ENCODE results near the gene TMEM88.

Gene TMEM88

DNA sequence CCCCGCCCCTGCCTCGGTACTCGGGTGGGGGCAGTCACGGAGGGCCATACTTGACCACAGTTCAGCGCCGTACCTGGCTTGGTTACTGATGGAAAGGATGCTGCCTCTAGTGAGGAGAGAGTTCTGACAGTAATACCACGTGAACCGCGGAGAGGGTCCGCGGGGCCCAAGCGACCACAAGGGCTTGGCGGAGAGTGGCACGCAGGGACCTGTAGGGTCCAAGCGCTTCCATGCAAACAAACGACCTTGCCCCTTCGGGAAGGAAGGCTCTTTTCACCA lies 11.7 kb upstream of the TMEM88 start:
- Histone ChIP-seq H3K27me3 (ENCODE audit: insufficient read depth, low read length) (no peaks in the 10 kb centered on the region), H3K4me1 (ENCODE audit: insufficient read depth, low read length) (peaks cover 50% of the 10 kb centered on the region), H3K9me3 (ENCODE audit: low read length) (no peaks in the 10 kb centered on the region), H3K36me3 (ENCODE audit: insufficient read depth, low read length) (peaks cover 20% of the 10 kb centered on the region), H3K4me3 (ENCODE audit: low read length) (peak overlapping the region; percentile 87), H2AFZ (ENCODE audit: low read depth, low read length) (no peak overlapping the region)

DNA sequence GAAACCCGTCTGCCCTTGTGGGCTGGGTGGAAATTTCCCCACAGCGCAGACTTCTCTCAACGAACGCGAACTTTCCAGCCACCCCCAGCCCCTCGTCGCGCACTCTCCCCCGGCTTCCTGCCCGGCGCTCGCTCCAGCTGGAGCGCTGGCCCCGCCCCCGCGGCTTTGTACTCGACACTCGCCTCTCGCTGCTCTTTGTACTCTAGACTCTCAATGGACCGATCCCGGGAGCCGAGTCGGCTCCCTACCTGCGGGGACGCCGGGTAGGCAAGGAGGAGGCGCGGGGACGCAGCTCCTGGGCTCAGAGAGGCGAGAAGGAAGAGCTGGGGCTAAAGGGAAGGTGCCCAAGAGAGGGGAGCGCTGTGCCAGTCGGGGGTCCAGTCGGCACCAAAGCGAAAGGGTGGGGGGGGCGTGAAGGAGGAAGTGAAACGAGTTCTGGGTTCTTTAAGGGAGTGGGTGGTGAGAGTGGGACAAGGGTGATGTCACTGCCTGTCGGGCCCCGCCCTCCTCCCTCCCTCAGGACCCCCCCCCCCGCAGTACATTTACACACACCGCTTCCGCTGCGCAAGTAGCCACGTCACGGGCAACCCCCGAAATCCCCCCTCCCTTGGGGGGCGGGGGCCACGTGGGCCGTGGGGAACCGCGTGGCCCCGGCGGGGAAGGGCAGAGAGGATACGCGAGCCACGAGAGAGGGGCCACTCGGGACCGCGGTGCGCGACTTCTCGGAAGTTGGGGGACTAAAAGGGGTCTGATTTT lies 11.2 kb upstream of the TMEM88 start:
- H3K4me1 ChIP-seq (ENCODE audit: insufficient read depth, low read length) = peaks cover 47% of the 10 kb centered on the region
- no peaks in the 10 kb centered on the region for H3K27me3 ChIP-seq (ENCODE audit: insufficient read depth, low read length)
- peaks cover 22% of the 10 kb centered on the region for H3K36me3 ChIP-seq (ENCODE audit: insufficient read depth, low read length)
- peak overlapping the region; percentile 87 for H3K4me3 ChIP-seq (ENCODE audit: low read length)
- H3K9me3 ChIP-seq (ENCODE audit: low read length) = no peaks in the 10 kb centered on the region
- H2AFZ ChIP-seq (ENCODE audit: low read depth, low read length) = no peak overlapping the region

DNA sequence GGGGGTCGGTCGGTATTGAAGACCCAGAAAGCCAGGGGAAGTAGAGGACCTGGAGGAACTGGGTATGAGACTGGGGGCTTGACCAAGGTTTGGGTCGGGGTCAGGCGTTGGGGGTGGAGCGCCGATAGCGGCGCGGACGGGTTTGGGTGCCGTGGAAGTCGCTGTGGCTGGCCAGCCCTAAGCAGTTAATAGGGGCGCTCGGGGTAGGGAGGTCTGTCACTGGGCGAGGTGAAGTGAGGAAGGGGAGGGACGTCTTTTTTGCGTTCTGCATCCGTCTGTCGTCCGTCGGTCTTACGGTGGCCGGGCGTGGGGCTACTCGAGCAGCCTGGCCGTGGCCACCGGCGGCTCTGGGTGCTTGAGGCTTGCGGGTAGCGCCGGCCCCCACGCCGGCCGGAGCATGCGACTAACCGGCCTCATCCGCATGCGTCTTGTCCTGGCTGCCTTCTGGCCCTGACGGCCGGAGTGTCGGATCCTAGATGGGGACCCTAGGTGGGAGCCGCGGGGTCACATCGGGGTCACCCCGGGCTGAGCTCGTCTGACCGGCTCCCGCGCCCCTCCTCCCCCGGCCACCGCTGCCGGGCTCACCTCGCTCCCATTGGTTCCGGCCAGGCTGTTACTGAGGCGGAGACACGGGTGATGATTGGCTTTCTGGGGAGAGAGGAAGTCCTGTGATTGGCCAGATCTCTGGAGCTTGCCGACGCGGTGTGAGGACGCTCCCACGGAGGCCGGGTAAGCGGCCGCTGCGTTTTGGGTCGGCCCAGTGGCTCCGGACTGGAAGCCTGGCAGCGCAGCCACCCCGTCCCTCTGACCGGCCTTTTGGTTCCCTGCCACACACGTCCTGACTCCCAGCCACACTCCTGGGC lies 10.3 kb upstream of the TMEM88 start:
- H3K27me3 ChIP-seq (ENCODE audit: insufficient read depth, low read length) = no peaks in the 10 kb centered on the region
- peaks cover 28% of the 10 kb centered on the region for H3K36me3 ChIP-seq (ENCODE audit: insufficient read depth, low read length)
- no peak overlapping the region for H2AFZ ChIP-seq (ENCODE audit: low read depth, low read length)
- H3K9me3 ChIP-seq (ENCODE audit: low read length) = no peaks in the 10 kb centered on the region
- peak overlapping the region; percentile 87 for H3K4me3 ChIP-seq (ENCODE audit: low read length)
- peaks cover 39% of the 10 kb centered on the region for H3K4me1 ChIP-seq (ENCODE audit: insufficient read depth, low read length)

DNA sequence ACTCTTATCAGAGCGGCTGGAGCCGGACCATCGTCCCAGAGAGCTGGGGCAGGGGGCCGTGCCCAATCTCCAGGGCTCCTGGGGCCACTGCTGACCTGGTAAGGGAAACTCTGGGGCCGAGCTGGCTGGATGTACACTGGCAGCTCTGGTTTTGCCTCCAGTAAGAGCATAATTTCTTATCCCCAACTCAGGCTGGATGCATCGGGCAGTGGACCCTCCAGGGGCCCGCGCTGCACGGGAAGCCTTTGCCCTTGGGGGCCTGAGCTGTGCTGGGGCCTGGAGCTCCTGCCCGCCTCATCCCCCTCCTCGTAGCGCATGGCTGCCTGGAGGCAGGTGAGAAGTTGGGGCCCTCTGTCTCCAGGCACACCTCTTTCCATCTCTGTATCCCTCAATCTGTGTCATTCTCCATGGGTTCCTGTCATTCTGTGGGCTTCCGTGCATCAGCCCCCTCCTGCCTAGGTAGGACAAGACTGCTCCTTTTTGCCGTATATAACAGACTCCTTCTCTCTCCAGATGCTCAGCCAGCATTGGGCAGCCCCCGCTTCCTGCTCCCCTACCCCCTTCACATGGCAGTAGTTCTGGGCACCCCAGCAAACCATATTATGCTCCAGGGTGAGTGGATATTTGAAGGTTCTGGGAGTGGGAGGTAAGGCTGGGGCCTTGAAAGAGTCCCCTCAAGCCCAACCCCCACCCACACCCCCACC lies 9.4 kb upstream of the TMEM88 start:
- peaks cover 29% of the 10 kb centered on the region for H3K4me1 ChIP-seq (ENCODE audit: insufficient read depth, low read length)
- peaks cover 35% of the 10 kb centered on the region for H3K36me3 ChIP-seq (ENCODE audit: insufficient read depth, low read length)
- H3K27me3 ChIP-seq (ENCODE audit: insufficient read depth, low read length) = no peaks in the 10 kb centered on the region
- no peaks in the 10 kb centered on the region for H3K9me3 ChIP-seq (ENCODE audit: low read length)
- H3K4me3 ChIP-seq (ENCODE audit: low read length) = peak overlapping the region; percentile 87
- H2AFZ ChIP-seq (ENCODE audit: low read depth, low read length) = no peak overlapping the region

GRCh38 chr17:7846063-7846735 lies 8.7 kb upstream of the TMEM88 start:
- Histone ChIP-seq H3K27me3 (ENCODE audit: insufficient read depth, low read length) (no peaks in the 10 kb centered on the region), H3K4me1 (ENCODE audit: insufficient read depth, low read length) (peaks cover 22% of the 10 kb centered on the region), H3K9me3 (ENCODE audit: low read length) (no peaks in the 10 kb centered on the region), H3K4me3 (ENCODE audit: low read length) (no peak overlapping the region), H3K36me3 (ENCODE audit: insufficient read depth, low read length) (peaks cover 42% of the 10 kb centered on the region), H2AFZ (ENCODE audit: low read depth, low read length) (no peak overlapping the region)

DNA sequence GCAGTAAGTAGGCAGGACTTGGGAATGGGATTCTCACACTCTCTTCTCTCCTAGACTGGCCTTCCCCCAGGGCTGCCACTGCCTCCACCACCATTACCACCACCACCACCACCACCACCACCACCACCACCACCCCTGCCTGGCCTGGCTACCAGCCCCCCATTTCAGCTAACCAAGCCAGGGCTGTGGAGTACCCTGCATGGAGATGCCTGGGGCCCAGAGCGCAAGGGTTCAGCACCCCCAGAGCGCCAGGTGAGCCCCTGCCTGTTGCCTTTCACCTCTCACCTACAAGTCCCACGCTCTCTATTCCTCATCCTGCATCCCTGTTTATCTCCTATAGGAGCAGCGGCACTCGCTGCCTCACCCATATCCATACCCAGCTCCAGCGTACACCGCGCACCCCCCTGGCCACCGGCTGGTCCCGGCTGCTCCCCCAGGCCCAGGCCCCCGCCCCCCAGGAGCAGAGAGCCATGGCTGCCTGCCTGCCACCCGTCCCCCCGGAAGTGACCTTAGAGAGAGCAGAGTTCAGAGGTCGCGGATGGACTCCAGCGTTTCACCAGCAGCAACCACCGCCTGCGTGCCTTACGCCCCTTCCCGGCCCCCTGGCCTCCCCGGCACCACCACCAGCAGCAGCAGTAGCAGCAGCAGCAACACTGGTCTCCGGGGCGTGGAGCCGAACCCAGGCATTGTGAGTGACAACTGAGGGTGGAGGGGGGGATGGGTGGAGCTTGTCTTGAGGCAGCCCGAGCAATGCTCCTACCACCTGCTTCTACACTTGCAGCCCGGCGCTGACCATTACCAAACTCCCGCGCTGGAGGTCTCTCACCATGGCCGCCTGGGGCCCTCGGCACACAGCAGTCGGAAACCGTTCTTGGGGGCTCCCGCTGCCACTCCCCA lies 7.9 kb upstream of the TMEM88 start:
- Histone ChIP-seq H3K27me3 (ENCODE audit: insufficient read depth, low read length) (no peaks in the 10 kb centered on the region), H3K4me1 (ENCODE audit: insufficient read depth, low read length) (peaks cover 21% of the 10 kb centered on the region), H3K36me3 (ENCODE audit: insufficient read depth, low read length) (peaks cover 47% of the 10 kb centered on the region), H3K4me3 (ENCODE audit: low read length) (no peak overlapping the region), H2AFZ (ENCODE audit: low read depth, low read length) (no peak overlapping the region), H3K9me3 (ENCODE audit: low read length) (no peaks in the 10 kb centered on the region)

DNA sequence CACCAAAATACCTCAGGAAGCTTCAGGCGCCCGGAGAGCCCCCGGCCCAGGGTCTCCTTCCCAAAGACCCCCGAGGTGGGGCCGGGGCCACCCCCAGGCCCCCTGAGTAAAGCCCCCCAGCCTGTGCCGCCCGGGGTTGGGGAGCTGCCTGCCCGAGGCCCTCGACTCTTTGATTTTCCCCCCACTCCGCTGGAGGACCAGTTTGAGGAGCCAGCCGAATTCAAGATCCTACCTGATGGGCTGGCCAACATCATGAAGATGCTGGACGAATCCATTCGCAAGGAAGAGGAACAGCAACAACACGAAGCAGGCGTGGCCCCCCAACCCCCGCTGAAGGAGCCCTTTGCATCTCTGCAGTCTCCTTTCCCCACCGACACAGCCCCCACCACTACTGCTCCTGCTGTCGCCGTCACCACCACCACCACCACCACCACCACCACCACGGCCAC lies 6.7 kb upstream of the TMEM88 start:
- Histone ChIP-seq H3K9me3 (ENCODE audit: low read length) (no peaks in the 10 kb centered on the region), H3K4me3 (ENCODE audit: low read length) (no peak overlapping the region), H3K27me3 (ENCODE audit: insufficient read depth, low read length) (no peaks in the 10 kb centered on the region), H3K36me3 (ENCODE audit: insufficient read depth, low read length) (peaks cover 56% of the 10 kb centered on the region), H3K4me1 (ENCODE audit: insufficient read depth, low read length) (peaks cover 13% of the 10 kb centered on the region), H2AFZ (ENCODE audit: low read depth, low read length) (no peak overlapping the region)

- Histone ChIP-seq H3K27me3 (ENCODE audit: insufficient read depth, low read length) (no peaks in the 10 kb centered on the region), H2AFZ (ENCODE audit: low read depth, low read length) (no peak overlapping the region), H3K4me1 (ENCODE audit: insufficient read depth, low read length) (peaks cover 11% of the 10 kb centered on the region), H3K36me3 (ENCODE audit: insufficient read depth, low read length) (peaks cover 57% of the 10 kb centered on the region), H3K4me3 (ENCODE audit: low read length) (no peak overlapping the region), H3K9me3 (ENCODE audit: low read length) (no peaks in the 10 kb centered on the region)
Measured at GRCh38 chr17:7848739-7849129, 6.1 kb upstream of the TMEM88 start.

- no peak overlapping the region for H2AFZ ChIP-seq (ENCODE audit: low read depth, low read length)
- no peaks in the 10 kb centered on the region for H3K27me3 ChIP-seq (ENCODE audit: insufficient read depth, low read length)
- no peaks in the 10 kb centered on the region for H3K9me3 ChIP-seq (ENCODE audit: low read length)
- H3K36me3 ChIP-seq (ENCODE audit: insufficient read depth, low read length) = peaks cover 59% of the 10 kb centered on the region
- peaks cover 11% of the 10 kb centered on the region for H3K4me1 ChIP-seq (ENCODE audit: insufficient read depth, low read length)
- H3K4me3 ChIP-seq (ENCODE audit: low read length) = no peak overlapping the region
Measured at GRCh38 chr17:7849130-7849750, 5.6 kb upstream of the TMEM88 start.

GRCh38 chr17:7849751-7850504 lies 4.9 kb upstream of the TMEM88 start:
- H2AFZ ChIP-seq (ENCODE audit: low read depth, low read length) = no peak overlapping the region
- no peak overlapping the region for H3K4me3 ChIP-seq (ENCODE audit: low read length)
- H3K27me3 ChIP-seq (ENCODE audit: insufficient read depth, low read length) = no peaks in the 10 kb centered on the region
- H3K36me3 ChIP-seq (ENCODE audit: insufficient read depth, low read length) = peaks cover 59% of the 10 kb centered on the region
- H3K9me3 ChIP-seq (ENCODE audit: low read length) = no peaks in the 10 kb centered on the region
- H3K4me1 ChIP-seq (ENCODE audit: insufficient read depth, low read length) = peaks cover 16% of the 10 kb centered on the region

DNA sequence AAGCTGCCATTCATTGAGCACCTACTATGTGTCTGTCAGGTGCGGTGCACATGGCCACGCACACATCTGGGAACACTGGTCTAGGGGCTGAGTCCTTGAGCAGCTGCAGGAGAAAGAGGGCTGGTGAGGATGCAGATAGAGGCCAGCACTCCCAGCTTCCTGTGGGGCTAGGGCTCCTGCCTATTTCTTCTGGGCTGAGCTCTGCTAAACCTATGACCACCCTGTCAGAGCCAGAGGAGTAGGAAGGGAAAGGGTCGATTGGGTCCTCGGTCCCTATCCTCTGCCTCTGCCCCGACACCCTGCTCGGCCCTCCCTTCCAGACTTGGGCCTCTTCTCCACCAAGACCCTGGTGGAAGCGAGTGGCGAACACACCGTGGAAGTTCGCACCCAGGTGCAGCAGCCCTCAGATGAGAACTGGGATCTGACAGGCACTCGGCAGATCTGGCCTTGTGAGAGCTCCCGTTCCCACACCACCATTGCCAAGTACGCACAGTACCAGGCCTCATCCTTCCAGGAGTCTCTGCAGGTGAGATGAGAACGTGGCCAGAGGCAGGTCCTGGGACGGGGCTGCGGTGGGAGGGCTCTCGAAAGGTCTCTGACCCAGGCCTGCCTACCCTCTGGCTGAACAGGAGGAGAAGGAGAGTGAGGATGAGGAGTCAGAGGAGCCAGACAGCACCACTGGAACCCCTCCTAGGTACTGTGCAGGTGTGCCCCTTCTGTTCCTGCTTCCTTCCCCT lies 4.0 kb upstream of the TMEM88 start:
- peaks cover 56% of the 10 kb centered on the region for H3K36me3 ChIP-seq (ENCODE audit: insufficient read depth, low read length)
- no peak overlapping the region for H2AFZ ChIP-seq (ENCODE audit: low read depth, low read length)
- no peaks in the 10 kb centered on the region for H3K27me3 ChIP-seq (ENCODE audit: insufficient read depth, low read length)
- H3K4me3 ChIP-seq (ENCODE audit: low read length) = no peak overlapping the region
- H3K4me1 ChIP-seq (ENCODE audit: insufficient read depth, low read length) = peaks cover 17% of the 10 kb centered on the region
- no peaks in the 10 kb centered on the region for H3K9me3 ChIP-seq (ENCODE audit: low read length)

All from neuron (in vitro differentiated cells).